ENCODE data around the gene TTLL4.
"Not testable (repeated sequence)": the region's sequence is repeated elsewhere in the genome, so short reads cannot be mapped to it uniquely, and the experiment has no call there.

Gene TTLL4
- long read RNA-seq, donor 1, full-length matches to known transcripts = 3 of 9 reads
- long read RNA-seq, donor 1, partial matches to known transcripts = 6 of 9 reads
- long read RNA-seq, donor 1, other reads (novel, unspliced or antisense) = 0 of 9 reads
- long read RNA-seq, donor 2, partial matches to known transcripts = 0 of 1 reads
- long read RNA-seq, donor 2, other reads (novel, unspliced or antisense) = 0 of 1 reads
- long read RNA-seq, donor 3, partial matches to known transcripts = 5 of 6 reads
- long read RNA-seq, donor 3, other reads (novel, unspliced or antisense) = 0 of 6 reads
- long read RNA-seq, donor 4, full-length matches to known transcripts = 2 of 12 reads
- long read RNA-seq, donor 4, partial matches to known transcripts = 10 of 12 reads
- long read RNA-seq, donor 4, other reads (novel, unspliced or antisense) = 0 of 12 reads
- long read RNA-seq, donor 5, full-length matches to known transcripts = 3 of 9 reads
- long read RNA-seq, donor 5, partial matches to known transcripts = 6 of 9 reads
- long read RNA-seq, donor 5, other reads (novel, unspliced or antisense) = 0 of 9 reads
- long read RNA-seq, donor 6, full-length matches to known transcripts = 1 of 6 reads
- long read RNA-seq, donor 6, partial matches to known transcripts = 5 of 6 reads
- long read RNA-seq, donor 6, other reads (novel, unspliced or antisense) = 0 of 6 reads
- long read RNA-seq, donor 7, full-length matches to known transcripts = 1 of 14 reads
- long read RNA-seq, donor 7, partial matches to known transcripts = 13 of 14 reads
- long read RNA-seq, donor 7, other reads (novel, unspliced or antisense) = 0 of 14 reads
- long read RNA-seq, donor 8, full-length matches to known transcripts = 3 of 18 reads
- long read RNA-seq, donor 8, partial matches to known transcripts = 15 of 18 reads
- long read RNA-seq, donor 8, other reads (novel, unspliced or antisense) = 0 of 18 reads

DNA sequence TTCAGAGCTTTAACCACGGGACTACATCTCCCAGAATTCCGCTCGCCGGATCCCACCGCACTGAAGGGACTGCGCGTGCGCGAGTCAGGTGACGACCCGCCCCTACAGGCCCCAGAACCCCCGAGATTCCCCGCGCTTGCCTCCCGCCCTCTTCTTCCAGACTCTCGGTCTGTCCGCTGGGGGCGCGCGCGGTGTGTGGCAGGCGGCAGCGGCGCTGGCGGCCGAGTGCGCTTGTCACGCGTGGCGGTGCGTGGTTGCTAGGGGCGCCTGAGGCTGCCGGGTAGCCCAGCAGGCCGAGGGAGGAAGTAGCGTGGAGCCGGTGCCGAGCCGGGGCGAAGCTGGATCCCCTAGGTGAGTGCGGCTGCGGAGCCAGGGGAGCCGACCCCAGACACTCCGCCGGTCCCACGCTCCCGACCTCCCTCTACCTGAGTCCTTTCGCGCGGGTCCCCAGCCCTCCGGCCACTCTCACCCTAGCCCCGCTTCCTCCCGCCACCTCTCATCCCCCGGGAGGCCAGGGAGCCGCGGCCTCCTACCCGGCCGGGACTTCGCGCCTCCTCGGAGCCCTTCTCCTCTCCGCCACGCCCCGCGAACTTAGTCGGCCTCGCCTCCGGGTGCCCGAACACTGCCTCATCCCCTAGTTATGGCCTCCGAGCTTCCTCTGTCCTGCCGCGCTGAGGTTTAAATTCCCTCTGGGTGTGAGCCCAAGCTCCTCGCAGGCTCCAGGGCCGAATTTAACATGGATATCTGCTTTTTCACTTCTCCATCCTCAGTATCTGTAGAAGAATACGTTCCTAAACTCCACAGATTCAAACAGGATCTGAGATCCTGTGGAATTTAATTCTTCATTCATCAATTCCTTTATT, at the start of gene TTLL4:
TTLL4 (plus strand) TSS at position 149 of the 863 bp plus-strand sequence. CDS start 26,842 bp downstream, outside the sequence.
- DNase-seq = peak; percentile 90

DNA sequence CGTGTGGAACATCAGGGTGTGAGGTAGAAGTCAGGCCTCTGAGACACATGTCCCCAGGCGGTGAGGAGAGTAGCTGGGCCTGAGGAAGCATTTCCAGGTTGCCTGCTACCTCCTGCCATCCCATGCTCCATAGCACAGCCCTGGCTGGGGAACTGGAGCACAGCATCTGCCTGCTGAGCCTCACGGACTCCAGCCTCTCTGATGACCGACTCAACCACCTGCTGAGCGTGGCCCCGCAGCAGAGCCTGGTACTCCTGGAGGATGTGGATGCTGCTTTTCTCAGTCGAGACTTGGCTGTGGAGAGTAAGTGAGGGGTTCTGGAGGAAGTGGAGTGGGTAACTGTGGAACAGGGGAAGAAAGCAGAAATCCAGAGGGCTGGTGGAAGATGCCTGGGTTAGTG, 48.3 kb upstream of the TTLL4 start:
- no peak for DNase-seq

- DNase-seq = no peak
Observed at GRCh38 chr2:218662827-218663226, 47.8 kb upstream of the TTLL4 start.

DNA sequence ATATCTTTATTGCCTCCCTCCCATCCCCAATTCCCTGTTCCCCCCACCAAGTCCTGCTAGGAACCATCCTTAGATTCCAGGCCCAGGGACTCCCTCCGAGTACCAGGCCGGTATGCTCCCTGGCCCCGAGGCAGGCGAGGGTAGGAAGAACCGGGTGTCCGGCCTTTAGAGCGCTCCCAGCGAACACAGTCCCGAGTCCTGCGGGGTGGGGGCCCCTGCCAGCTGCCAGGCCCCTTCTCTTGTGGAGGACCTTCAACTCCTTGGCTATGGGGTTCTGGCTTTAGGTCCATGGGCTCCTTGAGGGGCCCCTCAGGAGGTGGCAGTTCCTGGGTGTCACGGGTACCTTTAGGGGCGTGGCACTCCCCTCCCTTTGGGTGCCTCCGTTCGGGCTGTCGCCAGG, 46.7 kb upstream of the TTLL4 start:
- no peak for DNase-seq

- no peak for DNase-seq
Observed at GRCh38 chr2:218664653-218665052, 46.0 kb upstream of the TTLL4 start.

DNA sequence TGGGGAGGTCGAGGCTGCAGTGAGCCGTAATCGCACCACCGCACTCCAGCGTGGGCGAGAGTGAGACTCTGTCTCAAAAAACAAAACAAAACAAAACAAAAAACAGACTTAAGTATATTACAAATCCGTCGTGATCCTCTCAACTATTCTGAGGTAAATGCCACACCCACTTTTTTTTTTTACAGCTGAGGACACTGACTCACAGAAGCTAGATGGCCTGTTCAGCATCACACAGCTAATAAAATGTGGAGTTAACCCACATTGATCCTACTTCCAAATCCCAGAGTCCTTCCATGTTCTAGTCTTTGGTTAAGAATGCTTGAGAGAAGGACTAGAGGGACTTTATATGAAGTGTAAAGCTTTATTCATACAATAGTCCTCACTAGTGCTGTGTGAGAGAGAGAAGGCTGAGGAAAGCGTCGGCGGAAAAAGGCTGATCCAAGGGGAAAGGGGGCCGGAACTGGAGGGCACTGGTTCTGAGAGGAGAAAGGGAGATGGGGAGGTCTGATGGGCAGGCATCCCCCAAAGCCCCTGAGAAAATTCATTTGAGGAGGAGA, 39.5 kb upstream of the TTLL4 start:
- DNase-seq = no peak

- peak; percentile 80 for DNase-seq
Observed at GRCh38 chr2:218671654-218672566, 38.7 kb upstream of the TTLL4 start, which contains the start of the genes RNF25 and STK36. Gene RNF25 (minus strand): TSS chr2:218672002. CDS start chr2:218671970, 32 bp downstream. Gene STK36 (plus strand): TSS chr2:218672086. CDS start chr2:218672830, 744 bp downstream.

DNA sequence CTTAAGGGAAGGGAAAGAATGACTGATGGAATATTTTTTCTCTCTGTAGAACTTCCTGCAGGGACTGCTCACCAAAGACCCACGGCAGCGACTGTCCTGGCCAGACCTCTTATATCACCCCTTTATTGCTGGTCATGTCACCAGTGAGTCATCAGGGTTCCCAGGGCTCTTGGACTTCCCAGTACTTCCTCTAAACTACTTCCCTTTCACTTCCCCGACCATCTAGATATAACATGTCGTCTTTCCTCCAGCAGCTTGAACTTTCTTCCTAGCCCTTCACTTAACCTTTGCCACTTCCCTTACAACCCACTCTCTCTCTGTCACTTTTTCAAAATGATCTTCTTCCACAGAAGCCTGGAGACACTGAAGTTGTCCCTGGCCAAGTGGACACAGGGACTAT, 31.5 kb upstream of the TTLL4 start:
- DNase-seq = no peak

GRCh38 chr2:218680061-218680460, 30.6 kb upstream of the TTLL4 start:
- DNase-seq = no peak

DNA sequence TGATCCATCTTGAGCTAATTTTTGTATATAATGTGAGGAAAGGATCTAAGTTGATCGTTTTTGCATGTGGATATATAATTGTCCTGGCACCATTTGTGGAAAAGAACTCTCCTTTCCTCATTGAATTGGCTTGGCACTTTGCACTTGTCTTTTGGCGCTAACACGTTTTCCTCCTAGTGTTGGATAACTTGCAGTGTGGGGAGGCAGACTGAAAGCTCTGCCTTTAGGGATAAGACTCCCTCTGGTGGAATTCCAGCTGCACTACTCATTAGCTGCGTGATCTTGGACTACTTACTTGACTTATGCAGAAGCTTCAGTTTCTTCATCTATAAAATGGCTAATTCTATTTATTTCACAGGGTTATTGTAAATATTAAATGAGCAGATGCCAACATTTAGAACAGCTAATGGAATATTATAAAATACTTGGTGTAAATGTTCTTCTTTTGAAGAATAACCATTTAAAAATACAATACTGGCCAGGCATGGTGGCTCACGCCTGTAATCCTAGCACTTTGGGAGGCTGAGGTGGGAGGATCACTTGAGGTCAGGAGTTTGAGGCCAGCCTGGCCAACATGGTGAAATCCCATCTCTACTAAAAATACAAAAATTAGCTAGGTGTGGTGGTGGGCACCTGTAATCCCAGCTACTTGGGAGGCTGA, 23.1 kb upstream of the TTLL4 start:
- not testable (repeated sequence) for DNase-seq

- no peak for DNase-seq
Observed at GRCh38 chr2:218691234-218691633, 19.4 kb upstream of the TTLL4 start.

GRCh38 chr2:218694405-218695145, 16.1 kb upstream of the TTLL4 start:
- no peak for DNase-seq

DNA sequence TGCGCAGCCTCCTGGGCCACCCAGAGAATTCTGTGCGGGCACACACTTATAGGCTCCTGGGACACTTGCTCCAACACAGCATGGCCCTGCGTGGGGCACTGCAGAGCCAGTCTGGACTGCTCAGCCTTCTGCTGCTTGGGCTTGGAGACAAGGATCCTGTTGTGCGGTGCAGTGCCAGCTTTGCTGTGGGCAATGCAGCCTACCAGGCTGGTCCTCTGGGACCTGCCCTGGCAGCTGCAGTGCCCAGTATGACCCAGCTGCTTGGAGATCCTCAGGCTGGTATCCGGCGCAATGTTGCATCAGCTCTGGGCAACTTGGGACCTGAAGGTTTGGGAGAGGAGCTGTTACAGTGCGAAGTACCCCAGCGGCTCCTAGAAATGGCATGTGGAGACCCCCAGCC, 11.8 kb upstream of the TTLL4 start:
- DNase-seq = no peak

- no peak for DNase-seq
Observed at GRCh38 chr2:218701806-218702205, 8.8 kb upstream of the TTLL4 start.

DNA sequence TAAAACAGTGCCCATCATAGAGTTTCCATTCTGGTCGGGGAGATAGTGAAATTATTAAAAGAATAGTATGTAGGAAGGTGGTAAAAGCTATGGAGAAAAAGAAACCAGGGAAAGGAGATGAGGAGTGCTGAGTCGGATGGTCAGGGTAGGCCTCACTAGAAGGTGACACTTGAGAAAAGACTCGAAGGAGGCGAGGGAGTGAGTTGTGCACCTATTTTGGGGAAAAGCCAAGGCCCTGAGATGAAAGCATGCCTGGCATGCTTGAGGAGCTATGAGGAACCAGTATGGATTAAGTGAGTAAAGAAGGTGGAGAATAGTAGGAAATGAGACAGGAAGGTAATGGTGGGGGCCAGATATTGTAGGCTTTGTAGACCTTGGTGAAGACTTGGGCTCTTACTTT, 7.3 kb upstream of the TTLL4 start:
- DNase-seq = no peak

DNA sequence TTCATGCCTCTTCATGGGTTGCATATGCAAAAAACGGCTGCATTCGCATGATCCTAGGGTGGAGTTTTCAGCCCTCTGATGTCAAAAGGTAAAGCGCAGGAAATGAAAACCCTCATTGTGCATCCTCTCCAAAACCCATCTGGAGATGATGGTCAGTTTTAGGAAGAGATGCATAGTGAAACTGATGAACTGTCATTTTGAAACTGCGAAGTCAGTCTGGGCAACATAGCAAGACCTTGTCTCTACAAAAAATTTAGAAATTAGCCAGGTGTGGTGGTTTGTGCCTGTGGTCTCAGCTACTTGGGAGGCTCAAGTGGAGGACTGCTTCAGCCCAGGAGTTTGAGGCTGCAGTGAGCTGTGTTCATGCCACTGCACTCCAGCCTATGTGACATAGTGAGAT, 2.5 kb upstream of the TTLL4 start:
- no peak for DNase-seq

GRCh38 chr2:218709908-218710307, 727 bp upstream of the TTLL4 start:
- DNase-seq = no peak

GRCh38 chr2:218710334-218710686, 325 bp upstream of the TTLL4 start:
- DNase-seq = no peak

DNA sequence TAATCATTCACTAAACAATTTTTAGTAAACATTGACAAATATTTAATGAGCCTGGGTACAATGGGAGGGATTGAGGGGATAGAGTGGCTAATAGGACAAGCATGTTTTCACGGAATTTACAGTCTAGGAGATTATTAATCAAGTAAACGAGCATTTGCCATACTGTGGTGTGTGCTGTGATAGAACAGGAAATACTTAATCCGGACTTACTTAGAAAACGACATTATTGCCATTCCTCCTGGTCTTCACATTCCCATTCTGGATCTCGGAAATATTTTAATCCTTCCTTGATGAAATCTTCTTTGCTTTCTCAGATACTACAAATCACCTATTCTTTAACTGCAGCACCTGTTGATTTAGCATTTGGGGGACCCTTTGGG, 905 bp downstream of the TTLL4 start:
- DNase-seq = no peak
